HG02943 (cell line): ENCODE results near the gene STK35.
"Not testable (repeated sequence)": the region's sequence is repeated elsewhere in the genome, so short reads cannot be mapped to it uniquely, and the experiment has no call there.

Source experiments
- ATAC-seq: cut with Tn5 transposase; IDR thresholded peaks from one replicate; pipeline ENCODE4 v1.9.1; 2021; ENCODE audit warnings: mild to moderate bottlenecking, low read depth, moderate library complexity; ENCODE audit not compliant: unreplicated experiment

Gene STK35

DNA sequence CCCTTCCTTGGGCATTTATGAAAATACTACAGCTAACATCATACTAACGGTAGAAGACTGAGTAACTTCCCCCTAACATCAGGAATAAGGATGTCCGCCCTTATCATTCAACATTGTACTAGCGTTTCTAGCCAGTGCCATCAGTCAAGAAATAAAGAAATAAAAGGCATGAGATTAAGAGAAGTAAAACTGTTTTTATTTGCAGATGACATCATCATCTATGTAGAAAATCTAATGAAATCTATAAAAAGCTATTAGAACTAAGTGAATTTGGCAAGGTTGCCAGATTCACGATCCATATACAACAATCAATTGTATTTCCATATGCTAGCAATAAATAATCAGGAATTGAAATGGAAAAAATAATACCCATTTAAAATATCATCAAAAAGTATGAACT is 54.6 kb downstream of the STK35 start:
- no peak for ATAC-seq

DNA sequence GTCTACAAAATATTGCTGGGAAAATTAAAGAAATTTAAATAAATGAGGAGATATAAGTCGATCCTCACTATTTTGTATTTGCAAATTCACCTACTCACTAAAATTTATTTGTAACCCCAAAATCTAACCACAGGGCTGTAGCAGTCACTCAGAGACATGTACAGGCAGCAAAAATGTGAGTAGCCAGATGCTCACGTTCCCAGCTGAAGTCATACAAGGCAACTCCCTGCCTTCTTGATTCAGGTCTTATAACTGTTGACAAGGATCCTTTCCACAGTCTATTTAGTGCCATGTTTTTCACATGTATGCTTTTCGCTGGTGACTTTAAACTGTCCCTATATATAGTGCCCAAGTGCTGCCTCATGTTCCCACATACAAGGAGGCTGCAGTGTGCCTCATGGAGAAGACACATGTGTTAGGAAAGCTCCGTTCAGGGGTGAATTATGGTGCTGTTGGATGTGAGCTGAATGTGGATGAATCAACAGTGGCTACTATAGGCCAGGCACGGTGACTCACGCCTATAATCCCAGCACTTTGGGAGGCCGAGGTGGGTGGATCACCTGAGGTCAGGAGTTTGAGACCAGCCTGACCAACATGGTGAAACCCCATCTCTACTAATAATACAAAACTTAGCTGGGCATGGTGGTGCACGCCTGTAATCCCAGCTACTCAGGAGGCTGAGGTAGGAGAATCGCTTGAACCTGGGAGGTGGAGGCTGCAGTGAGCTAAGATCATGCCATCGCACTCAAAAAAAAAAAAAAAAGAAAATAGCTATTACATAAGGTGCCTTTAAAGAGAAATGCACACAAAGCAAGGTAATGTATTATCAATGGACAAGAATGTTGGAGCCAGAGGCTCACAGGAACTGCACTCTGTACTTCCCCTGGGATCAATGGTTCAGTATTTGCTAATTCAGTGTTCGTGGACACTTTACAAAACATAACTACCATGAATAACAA is 55.3 kb downstream of the STK35 start:
- ATAC-seq: no peak

- ATAC-seq: no peak
Observed at GRCh38 chr20:2162125-2162822, 60.6 kb downstream of the STK35 start.

DNA sequence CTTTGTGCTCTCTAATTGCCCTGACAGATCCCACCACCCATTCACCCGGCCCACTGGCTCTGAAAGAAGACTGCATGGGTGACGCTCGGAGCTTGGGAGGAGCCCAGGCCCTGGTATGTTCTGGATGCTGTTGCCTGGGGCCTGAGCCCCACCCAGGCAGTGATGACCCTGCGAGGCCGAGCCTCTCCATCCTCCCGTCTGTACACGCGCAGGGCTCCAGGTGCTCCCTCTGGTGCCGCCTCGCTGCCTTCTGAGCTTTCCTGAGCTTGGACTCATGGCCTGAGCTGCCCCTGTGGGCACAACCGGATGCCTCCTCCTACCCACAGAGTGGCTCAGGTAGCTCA is 61.2 kb downstream of the STK35 start:
- no peak for ATAC-seq

DNA sequence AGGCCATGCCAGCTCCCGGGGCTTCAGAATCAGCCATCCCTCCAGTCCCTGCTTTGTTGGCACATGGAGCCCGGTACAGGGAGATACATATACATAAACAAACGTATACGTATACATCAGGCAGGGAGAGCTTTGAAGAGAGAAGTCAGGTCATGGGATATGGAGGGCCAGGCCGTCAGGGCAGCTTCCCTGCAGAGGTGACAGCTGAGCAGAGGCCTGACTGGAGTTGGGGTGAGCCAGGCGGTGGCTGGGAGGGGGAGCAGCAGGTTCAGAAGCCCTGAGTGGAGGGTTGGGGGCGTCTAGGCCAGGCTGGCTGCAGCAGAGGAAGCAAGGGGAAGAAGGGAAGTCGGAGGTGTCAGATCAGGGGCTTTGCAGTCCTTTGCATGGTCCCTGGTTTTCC is 61.7 kb downstream of the STK35 start:
- ATAC-seq: no peak

- no peak for ATAC-seq
Observed at GRCh38 chr20:2163757-2164156, 62.1 kb downstream of the STK35 start.

DNA sequence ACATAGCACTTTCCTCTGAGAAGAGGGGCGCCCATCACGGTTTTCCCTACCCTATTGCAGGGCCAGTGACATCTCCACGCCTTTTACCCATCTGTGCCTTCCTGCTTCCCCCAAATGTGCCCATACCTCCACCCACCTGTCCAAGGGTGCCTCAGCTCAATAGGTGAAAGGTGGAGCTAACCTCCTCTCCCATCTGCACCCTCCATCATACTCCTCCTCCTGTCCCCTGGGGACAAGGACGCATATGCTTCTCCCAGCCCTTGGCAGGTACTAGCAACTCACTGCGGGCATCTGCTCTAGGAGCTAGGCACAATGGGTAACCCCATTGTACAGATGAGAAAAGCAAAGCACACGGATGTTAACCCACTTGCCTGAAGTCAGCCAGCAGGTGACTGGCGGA is 62.8 kb downstream of the STK35 start:
- no peak for ATAC-seq

DNA sequence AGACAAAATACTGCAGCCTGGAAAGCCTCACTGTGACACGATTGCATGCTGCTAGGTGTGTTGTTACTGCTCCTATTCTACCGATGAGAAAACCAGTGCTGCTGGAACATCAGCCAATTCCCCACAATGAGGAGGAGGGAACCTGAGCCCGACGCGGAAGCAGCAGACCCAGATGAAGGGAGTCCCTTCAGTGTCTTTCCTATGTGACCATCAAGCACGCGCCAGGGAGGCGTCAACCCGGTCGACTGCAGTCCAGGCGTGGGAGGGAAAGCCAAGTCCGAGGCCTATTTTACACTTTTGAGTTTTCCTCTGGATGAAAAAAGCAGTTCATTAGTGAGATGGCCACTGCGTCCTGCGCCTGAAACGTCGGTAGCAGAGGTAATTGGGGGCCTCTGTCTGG is 63.3 kb downstream of the STK35 start:
- no peak for ATAC-seq

DNA sequence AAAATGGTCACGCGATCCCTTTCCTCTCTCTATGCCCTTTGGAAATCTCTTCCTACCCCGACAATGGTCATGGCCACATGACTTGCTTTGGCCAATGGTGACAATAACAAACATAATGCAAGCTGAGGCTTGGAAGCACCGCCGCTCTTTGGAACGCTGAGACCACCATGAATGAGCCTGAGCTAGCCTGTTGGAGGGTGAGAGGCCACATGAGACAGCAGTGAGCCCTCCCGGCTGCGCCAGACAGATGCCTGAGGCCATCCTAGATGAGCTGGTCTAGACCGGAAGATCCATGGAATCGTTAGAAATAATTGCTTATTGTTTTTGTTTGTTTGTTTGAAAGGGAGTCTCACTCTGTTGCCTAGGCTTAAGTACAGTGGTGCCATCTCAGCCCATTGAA is 64.2 kb downstream of the STK35 start:
- ATAC-seq: no peak

DNA sequence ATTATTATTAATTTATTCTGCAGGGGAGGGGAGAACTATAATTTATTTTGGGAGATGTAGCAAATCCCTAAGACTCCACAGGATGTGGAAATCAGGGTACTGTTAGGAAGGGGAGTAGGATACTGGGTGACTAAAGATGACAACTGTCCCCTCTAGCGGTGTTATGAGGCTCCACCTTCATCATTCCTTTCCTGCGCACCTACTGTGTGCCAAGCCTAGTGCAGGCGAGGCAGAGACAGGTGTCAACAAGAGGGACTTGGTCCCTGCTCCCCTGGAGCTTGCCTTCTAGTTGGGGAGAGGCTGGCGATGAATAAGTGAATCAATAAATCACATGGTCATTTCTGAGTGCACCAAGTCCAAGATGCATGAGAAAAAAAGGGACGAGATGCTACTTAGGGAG is 65.5 kb downstream of the STK35 start:
- no peak for ATAC-seq

DNA sequence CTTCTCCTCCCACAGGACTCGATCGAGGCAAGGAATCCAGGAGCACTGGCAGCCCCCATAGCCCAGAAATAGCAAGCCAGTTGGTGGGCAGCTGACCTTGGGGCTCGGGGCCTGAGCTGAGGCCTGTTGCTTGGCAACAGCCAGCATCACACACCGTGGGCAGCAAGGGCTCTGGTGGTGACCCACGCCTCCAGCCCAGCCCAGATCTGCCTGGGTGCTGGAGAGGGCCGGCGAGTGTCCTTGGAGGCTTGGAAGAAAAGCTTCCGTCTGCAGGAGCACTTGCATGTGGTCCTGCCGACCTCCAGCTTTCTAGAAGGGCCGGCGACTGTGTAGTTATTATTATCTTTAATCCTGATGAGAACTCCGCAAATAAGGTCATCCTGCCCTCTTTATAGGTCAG is 67.3 kb downstream of the STK35 start:
- ATAC-seq: no peak

DNA sequence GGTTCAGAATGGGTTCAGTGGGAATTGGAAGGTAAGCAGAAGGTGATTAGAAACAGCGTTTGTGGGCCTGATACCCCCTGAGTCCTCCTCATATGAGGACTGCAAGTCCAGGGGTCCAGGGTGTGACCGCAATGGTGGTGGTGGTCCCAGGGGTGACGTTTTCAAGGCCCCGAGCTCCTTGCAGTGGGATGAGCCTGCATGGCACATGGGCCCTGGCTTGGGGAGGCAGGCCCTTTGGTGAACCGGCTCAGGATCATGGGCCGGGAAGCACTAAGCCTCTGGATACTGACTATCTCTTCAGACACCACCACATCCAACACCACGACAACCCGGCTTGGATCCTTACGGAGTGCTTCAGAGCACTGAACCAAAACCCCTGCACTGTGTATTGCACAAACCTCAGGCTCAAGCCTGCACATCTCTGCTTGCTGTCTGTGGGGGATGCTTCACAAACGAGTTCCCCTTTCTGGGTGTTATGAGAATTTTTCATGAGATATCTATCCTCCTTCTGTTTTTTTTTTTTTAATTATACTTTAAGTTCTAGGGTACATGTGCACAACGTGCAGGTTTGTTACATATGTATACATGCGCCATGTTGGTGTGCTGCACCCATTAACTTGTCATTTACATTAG is 67.9 kb downstream of the STK35 start:
- no peak for ATAC-seq

DNA sequence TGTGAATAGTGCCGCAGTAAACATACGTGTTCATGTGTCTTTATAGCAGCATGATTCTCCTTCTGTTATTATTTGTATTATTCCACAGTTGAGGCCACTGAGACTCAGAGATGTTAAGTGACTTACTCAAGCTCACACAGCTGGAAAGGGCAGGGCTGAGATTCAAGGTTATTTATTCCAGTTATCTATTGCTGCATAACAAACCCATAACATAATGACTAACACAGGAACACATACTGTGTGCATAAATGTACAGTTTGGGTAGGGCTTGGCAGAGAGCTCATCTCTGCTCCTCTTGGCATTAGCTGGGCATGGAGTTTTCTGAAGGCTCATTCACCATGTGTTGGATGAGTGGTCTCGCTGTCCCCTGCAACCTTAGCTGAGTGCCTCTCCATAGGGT is 68.8 kb downstream of the STK35 start:
- no peak for ATAC-seq

DNA sequence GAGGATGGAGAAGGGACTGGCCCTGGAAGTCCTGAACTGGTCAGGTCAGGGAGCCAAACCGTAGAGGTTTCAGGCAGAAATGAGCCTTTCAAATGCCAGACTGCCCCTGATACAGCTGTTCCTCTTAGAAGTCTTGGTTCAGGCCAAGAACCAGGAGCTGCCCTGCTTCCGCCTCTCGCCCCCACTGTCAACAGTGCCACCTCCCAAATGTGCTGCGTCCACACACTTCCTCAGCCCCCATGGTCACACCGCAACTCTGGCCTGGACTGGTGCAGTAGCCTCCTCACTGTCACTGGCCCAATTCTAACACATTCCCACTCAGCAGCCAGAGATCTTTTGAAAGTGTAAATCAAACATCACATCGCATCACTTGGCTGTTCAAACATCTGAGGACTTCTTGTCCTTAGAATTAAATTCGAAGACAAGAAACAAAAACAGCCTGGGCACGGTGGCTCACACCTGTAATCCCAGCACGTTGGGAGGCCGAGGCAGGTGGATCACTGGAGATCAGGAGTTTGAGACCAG is 69.7 kb downstream of the STK35 start:
- ATAC-seq: no peak

DNA sequence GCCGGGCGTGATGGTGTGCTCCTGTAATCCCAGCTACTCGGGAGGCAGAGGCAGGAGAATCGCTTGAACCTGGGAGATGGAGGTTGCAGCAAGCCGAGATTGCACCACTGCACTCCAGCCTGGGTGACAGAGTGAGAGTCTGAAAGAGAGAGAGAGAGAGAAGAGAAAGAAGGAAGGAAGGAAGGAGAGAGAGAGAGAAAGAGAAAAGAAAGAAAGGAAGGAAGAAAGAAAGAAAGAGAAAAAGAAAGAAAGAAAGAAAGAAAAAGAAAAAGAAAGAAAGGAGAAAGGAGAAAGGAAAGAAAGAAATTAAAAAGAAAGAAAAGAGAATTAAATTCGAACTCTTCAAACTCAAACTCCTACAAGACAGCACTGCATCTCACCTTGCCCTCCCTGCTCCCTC is 70.2 kb downstream of the STK35 start:
- not testable (repeated sequence) for ATAC-seq

- no peak for ATAC-seq
Observed at GRCh38 chr20:2172305-2173175, 70.9 kb downstream of the STK35 start.

GRCh38 chr20:2173186-2173585 is 71.6 kb downstream of the STK35 start:
- ATAC-seq: no peak

DNA sequence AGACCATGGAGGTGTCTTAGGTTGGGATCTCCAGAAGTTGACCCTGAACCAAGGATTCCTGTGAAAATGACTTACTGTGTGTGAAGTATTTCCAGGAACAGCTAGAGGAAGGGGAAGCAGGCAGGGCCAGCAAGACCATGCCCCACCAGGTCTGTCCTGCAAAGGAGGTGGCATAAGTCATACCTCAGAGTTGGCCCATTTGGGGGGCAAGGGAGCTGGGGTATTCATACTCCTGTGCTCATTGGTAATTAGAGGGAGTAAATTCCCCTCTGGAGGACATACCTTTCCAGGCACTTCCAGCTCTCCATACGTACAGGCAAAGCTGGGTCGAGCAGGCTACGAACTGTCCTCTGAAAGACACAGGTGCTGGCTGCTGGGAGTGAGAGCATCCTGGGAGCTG is 72.4 kb downstream of the STK35 start:
- ATAC-seq: no peak

- no peak for ATAC-seq
Observed at GRCh38 chr20:2176946-2177345, 75.3 kb downstream of the STK35 start.
